HG03558 (cell line): ENCODE results near the gene GLRA3.
"Not testable (repeated sequence)": the region's sequence is repeated elsewhere in the genome, so short reads cannot be mapped to it uniquely, and the experiment has no call there.

ENCODE experiments used
- ATAC-seq: cut with Tn5 transposase; IDR thresholded peaks from one replicate; pipeline ENCODE4 v1.9.1; 2021; ENCODE audit warnings: moderate number of reproducible peaks; ENCODE audit not compliant: unreplicated experiment; ENCODE audit errors: extremely low read depth

GLRA3 gene

GRCh38 chr4:174828845-174829701 lies at the start of gene GLRA3:
Gene GLRA3, minus strand, starts transcription at chr4:174829247. Its CDS starts 436 bp downstream, at chr4:174828811.
- ATAC-seq: no peak

- no peak for ATAC-seq
Observed at GRCh38 chr4:174874898-174875297, 45.9 kb upstream of the GLRA3 start.

- ATAC-seq: peak; percentile 48
Observed at GRCh38 chr4:174873931-174874330, 44.9 kb upstream of the GLRA3 start.

GRCh38 chr4:174873146-174873545 lies 44.1 kb upstream of the GLRA3 start:
- not testable (repeated sequence) for ATAC-seq

GRCh38 chr4:174871407-174871806 lies 42.4 kb upstream of the GLRA3 start:
- no peak for ATAC-seq

GRCh38 chr4:174870311-174870710 lies 41.3 kb upstream of the GLRA3 start:
- ATAC-seq: no peak

GRCh38 chr4:174869339-174869738 lies 40.3 kb upstream of the GLRA3 start:
- ATAC-seq: no peak

GRCh38 chr4:174867903-174868302 lies 38.9 kb upstream of the GLRA3 start:
- no peak for ATAC-seq

- no peak for ATAC-seq
Observed at GRCh38 chr4:174865418-174865985, 36.5 kb upstream of the GLRA3 start.

GRCh38 chr4:174864031-174864430 lies 35.0 kb upstream of the GLRA3 start:
- ATAC-seq: no peak

- no peak for ATAC-seq
Observed at GRCh38 chr4:174860588-174860987, 31.5 kb upstream of the GLRA3 start.

- no peak for ATAC-seq
Observed at GRCh38 chr4:174859904-174860303, 30.9 kb upstream of the GLRA3 start.

- ATAC-seq: no peak
Observed at GRCh38 chr4:174856926-174857800, 28.1 kb upstream of the GLRA3 start.

- ATAC-seq: no peak
Observed at GRCh38 chr4:174855050-174855449, 26.0 kb upstream of the GLRA3 start.

GRCh38 chr4:174853629-174854028 lies 24.6 kb upstream of the GLRA3 start:
- no peak for ATAC-seq

- ATAC-seq: no peak
Observed at GRCh38 chr4:174848596-174848995, 19.5 kb upstream of the GLRA3 start.

GRCh38 chr4:174847801-174848427 lies 18.9 kb upstream of the GLRA3 start:
- ATAC-seq: no peak

- no peak for ATAC-seq
Observed at GRCh38 chr4:174835536-174835935, 6.5 kb upstream of the GLRA3 start.

- no peak for ATAC-seq
Observed at GRCh38 chr4:174834477-174834876, 5.4 kb upstream of the GLRA3 start.

GRCh38 chr4:174826660-174827059 lies 2.4 kb downstream of the GLRA3 start:
- ATAC-seq: no peak
